HG03469 (cell line): ENCODE measurements around the gene ACTA2.
"Not testable (repeated sequence)": the region's sequence is repeated elsewhere in the genome, so short reads cannot be mapped to it uniquely, and the experiment has no call there.

Experiments
- ATAC-seq: cut with Tn5 transposase; IDR thresholded peaks from one replicate; pipeline ENCODE4 v1.9.1; 2021; ENCODE audit warnings: mild to moderate bottlenecking, moderate library complexity, moderate number of reproducible peaks; ENCODE audit not compliant: unreplicated experiment

ACTA2 gene

DNA sequence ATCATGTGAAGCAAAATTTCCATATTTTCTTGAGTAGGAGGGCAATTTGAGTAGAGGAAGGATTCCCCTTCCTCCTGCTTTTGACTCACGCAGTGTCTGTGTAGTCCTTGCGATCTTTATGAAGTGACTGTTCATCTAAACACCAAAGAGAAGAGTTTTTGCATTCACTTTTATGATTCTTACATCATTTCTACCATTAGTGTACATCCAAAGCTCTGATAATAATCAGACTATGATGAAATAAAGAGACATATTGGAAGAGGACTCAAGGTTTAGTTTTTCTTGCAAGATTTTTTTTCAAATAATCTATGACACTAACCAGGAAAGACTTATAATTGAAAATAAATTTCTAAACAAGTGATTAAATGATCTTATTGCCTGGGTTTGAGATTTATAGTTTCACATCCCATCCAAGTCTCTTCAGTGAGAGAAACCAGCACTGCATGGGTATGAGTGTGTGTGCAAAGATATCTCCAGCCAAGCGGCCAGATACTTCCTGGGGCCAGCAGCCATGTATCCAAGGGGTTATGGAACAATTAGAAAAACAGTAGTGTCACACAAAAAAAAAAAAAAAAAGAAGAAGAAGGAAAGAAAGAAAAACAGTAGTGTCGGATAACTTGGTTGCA is 2.0 kb upstream of the ACTA2 start:
- no peak for ATAC-seq

DNA sequence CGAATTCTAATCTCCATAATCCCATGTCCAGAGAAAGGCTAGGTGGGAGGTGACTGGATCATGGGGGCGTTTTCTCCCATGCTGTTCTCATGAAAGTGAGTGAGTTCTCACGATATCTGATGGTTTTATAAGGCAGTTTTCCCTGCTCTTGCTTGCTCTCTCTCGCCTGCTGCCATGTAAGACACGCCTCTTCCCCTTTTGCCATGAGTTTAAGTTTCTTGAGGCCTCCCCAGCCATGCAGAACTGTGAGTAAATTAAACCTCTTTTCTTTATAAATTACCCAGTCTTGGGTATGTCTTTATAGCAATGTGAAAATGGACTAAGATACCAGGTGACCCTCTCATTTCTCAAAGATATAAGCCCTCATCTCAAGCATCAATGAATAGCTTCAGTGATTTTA is 1.1 kb upstream of the ACTA2 start:
- no peak for ATAC-seq

DNA sequence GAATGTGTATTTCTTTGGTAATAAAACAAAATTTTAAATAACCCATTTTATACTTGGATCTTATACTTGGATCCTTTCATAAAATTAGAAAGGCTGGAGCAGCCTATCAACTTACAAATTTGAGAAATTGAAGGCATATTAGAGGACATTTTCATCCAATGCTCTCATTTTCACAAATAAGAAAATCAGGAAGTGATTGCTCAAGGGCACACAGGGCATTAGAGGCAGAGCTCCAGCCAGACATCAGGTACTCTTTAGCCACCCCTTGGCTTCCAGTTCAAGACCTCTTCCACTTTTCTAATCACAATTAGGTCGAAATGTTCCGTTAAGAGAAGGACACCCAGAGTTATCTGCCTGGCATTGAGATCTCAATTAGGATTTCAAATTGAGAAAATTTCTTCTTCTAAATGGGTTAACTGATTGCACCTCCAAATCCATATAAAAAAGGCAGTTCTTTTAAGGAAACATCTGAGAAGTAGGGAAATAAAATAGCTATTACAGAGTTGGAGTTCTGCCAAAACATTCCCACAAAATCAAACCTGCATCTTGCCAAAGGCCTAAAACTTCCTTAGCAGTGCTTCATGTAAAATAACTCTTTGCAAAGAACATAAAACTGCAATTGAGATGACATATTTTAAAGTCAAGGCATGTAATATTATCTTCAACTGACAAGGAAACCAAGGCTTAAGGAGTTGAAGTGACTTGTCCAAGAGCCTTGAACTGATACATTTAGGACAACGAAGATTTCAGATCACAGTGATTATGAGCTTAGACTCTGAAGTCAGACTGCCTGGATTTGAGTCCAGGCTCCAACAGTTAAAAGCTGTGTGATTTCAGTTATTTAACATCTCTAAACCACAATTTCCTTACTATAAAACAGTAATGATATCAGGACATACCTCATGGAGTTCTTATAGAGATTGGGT is 2.4 kb downstream of the ACTA2 start:
- ATAC-seq: no peak

DNA sequence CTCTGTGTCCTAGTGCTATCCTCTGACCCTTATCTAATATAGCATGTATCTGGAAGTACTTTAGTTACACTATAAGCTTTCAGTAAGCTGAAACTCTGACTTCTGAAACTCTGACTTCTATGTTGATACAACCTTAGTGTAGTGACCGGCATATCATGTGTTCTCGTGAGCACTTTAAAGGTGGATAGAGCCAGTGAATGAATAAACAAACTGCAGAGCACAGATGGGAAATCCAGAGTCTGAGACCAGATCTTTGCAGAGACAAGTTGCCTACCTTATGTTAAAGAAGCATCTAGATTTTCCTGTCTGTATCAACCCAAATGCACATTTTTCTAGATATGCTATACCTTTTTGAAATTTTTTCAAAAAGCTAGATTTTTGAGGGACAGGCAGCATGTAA is 3.5 kb downstream of the ACTA2 start:
- no peak for ATAC-seq

DNA sequence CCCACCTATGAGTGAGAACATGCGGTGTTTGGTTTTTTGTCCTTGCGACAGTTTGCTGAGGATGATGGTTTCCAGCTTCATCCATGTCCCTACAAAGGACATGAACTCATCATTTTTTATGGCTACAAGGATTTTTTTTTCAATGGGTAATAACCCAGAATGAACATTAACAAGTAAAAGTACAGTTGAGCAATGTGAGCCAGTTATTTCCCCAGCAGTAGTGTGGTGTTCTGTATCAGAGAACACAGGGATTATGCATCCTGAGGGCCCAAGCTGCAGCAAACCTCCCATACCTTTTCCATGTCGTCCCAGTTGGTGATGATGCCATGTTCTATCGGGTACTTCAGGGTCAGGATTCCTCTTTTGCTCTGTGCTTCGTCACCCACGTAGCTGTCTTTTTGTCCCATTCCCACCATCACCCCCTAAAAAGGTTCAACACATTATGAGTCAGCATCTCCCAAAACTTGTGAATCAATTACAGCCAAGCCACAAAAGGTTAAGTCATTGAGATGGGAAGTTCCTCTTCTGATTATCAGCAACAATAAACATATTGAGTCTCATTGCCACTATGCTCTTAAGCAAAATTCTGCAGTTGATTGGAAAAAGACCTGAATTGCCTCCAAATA is 5.5 kb downstream of the ACTA2 start:
- no peak for ATAC-seq

DNA sequence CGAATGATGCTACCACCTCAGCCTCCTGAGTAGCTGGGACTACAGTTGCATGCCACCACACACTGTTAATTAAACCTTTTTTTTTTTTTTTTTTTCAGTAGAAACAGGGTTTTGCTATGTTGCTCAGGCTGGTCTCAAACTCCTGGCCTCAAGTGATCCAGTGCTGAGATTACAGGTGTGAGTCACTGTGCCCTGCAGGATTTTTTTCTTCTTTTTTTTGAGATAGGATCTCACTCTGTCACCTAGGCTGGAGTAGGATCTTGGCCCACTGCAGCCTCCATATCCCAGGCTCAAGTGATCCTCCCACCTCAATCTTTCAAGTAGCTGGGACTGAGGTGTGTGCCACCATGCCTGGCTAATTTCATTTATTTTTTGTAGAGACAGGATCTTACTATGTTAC is 6.4 kb downstream of the ACTA2 start:
- no peak for ATAC-seq

DNA sequence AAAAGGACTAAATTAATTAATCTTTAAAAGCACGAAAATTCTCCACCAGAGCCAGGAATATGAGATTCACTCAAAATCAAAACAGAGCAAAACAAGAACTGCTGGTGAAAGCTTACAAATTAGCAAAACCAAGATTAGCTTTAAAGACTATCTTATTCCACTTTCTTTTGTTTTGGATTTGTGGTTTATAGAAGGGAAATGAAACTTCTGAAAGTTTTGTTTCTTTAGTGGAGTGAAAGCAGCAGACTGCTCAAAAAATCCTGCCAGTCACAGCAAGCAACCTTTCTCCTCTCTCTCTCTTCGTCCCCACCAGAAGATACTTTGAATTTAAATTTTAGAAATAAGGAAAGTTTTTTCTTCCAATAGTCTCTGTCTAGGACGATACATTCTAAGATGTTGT is 7.8 kb downstream of the ACTA2 start:
- no peak for ATAC-seq

DNA sequence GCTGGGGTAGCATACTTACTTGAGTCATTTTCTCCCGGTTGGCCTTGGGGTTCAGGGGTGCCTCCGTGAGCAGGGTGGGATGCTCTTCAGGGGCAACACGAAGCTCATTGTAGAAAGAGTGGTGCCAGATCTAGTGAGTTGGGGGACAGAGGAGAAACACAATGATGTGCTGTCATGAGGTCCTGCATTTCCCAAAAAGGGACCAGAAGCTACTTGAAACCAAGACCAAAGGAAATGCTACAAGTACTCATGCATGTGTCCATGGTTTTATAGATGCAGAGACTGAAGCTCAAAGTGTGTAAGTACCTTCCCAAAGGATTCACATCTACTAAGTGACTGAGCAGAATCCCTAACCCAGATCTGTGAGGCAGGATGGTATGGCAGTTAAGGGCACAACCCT is 8.8 kb downstream of the ACTA2 start:
- ATAC-seq: no peak

DNA sequence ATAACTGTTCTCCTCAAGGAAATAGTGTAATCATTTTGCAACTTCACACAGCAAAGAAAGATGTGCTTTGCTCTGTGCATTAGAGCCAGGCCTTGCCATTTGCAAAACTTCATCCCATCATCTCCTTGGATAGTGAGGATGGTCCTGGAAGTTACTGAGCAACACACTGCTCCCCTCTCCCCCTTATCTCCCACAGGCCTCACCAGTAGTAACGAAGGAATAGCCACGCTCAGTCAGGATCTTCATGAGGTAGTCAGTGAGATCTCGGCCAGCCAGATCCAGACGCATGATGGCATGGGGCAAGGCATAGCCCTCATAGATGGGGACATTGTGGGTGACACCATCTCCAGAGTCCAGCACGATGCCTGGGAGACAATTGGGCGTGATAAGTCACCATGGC is 11.5 kb downstream of the ACTA2 start:
- ATAC-seq: no peak

DNA sequence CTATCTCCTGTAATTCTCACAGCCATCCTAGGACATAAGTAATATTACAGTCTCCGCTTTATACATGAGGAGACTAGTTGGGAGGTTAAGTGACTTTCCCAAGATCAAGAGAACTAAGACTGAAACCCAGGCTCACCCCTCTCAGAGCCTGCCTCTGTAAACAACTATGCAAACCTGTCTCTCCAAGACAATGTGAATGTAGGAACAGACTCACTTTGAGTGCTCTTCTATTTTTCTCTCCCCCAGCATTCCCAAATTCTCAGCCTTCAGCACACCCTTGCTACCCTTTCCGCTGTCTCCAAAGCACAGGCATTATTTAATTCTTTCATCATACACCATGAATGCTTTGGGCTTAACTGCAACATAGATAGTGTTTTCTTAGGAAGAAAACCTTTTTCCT is 13.6 kb downstream of the ACTA2 start:
- ATAC-seq: no peak

DNA sequence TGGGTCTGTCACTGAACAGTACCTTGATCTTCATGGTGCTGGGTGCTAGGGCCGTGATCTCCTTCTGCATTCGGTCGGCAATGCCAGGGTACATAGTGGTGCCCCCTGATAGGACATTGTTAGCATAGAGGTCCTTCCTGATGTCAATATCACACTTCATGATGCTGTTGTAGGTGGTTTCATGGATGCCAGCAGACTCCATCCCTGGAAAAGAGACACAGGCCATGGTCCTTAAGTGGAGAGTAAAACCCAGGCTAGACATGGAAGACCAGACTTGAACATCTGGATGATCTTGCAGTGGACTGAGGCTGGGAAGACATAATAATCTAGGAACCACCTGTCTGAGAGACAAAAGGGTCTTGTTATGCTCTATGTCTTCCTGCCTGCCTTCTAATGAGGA is 14.5 kb downstream of the ACTA2 start:
- no peak for ATAC-seq

DNA sequence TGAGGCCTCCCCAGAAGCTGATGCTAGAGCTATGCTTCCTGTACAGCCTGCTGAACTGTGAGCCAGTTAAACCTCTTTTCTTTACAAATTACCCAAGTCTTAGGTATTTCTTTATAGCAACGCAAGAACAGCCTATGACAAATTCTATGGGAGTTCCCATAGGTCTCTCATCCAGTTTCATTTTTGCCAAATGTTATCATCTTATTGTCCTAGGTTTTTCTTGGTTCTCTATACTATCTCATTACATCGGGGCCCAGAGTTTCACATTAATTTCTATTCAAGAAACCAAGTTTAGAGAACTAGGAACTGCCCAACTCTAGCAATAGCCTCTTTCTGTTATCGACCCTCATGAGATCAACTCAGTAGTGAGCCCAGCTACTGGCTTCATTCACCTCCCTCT is 15.9 kb downstream of the ACTA2 start:
- no peak for ATAC-seq

DNA sequence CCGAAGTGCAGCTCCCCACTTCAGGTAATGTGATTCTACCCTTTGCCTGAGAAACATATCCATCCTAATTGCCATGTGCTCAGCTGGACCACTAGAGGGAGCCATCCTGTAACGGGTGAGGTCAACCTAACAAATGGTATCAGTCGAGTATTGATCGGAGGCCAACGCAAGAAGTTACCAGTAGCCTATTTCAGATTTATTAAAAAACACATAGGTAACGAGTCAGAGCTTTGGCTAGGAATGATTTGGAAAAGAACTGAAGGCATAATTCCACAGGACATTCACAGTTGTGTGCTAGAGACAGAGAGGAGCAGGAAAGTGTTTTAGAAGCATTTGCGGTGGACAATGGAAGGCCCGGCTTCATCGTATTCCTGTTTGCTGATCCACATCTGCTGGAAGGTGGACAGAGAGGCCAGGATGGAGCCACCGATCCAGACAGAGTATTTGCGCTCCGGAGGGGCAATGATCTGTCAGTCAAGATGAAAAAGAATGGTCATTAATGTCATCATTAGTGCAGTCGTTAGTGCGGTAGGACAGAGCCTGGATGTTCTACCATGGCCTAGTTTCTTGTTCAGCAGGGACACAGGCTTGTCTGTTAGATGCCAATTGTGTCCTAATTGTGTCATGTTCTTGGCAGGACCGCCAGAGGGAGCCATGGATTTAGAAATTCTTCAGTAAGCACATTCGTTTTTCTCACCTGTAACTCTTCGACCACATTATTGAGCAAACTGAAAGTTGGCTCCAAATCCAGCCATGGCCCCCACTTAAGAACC is 17.5 kb downstream of the ACTA2 start:
- no peak for ATAC-seq

DNA sequence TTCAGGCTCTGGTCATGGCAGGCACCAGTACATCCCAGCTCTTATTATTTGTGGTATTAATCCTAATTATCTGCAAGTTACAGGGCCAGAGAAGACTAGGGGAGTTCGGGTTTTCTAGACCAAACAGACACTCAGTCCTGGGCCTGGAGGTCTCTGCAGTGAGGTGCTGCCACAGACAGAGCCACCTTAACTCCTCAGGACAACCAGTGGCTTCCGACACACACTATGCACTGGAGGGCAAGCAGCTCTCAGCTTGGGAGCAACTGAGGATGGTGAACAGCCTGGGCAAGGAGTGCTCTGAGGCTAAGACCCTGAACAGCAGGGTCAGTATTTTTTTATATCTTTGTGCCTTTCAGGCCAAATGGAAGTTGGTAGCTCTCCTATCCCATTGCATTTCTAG is 19.0 kb downstream of the ACTA2 start:
- no peak for ATAC-seq

DNA sequence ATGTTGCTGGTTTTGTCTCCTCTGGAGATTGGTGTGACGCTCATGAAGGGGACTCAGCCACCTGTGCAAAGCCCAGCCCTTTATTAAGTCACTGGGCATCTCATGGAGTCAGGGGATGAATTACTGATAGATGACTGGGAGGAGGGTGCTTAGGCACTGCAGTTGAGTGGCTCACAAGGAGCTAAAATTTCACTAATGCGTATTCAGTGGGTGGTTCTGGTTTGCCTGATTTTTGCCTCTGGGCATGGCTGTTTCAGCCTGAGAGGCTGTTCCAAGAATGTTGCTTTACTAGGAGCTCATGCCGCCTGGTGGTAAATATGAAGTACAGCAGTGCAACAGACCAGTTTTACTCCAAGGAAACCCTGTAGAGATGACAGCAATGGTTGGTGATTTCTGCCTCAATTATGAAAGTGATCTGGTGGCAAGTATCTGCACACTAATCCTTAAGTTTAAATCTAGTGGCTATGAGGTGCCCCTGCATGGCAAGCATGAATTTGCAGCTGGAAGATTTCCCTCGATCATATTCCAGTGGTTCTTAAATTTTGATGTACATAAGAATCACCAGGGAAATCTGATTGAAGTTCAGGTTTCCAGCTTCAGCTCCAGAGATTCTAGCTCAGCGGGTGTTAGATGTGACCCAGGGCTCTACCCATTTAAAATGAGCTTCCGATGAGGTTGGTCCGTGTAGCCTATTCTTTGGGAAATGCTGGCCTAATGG is 19.9 kb downstream of the ACTA2 start:
- no peak for ATAC-seq

DNA sequence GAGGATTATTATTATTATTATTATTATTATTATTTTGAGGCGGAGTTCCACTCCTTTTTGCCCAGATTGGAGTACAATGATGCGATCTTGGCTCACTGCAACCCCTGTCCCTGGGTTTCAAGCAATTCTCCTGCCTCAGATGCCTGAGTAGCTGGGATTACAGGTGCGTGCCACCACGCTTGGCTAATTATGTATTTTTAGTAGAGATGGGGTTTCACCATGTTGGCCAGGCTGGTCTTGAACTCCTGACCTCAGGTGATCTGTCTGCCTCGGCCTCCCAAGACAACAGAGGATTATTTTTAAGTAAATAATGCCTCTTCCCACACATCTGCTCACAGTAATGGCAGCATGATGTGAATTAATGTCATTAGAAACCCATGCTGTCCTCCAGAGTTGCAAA is 20.5 kb downstream of the ACTA2 start:
- not testable (repeated sequence) for ATAC-seq

DNA sequence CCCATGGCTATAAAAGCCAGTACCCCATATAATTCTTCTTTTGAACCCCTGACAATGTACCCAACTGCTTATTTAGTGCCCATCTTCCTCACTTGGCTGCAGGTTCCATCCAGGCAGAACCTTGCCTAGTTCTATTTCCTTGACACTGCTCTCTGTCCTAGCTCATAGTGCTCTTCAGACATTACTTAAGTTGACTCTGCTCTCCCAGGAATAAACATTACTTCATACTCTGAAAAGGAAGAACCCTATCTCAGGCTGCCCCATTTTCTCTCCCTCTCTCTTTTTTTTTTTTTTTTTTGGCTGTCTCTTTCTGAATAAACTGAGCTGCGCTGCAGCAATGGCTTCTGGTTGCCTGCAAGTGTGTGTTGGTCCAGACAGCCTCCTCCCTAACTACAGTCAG is 21.0 kb downstream of the ACTA2 start:
- no peak for ATAC-seq

DNA sequence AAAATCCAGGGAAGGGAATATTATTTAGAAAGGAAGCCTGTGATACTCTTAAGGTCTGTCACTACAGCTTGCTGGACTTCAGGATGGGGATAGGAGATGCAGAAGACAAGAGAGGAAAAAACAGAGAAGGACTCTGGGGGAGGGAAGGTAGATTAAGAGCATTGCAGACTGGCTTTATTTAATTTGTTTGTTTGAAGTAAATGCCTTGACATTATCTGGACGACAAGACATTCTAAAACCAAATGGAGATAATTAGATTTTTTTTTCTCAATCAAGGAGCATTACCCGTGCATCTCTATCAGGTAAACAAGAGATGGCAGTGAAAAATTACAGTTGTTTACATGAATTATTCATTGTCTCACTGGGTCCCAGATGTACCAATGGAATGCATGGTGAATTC is 24.3 kb downstream of the ACTA2 start:
- ATAC-seq: no peak

DNA sequence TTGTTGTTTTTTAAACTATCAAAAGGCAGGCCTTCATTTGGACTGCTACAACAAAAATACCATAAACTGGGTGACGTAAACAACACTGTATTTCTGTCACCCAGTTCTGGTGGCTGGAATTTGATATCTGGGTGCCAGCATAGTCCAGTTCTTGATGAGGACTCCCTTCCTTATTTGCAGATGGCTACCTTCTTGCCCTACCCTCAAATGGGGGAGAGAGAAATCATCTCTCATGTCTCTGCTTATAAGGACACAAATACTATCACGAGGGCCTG is 25.2 kb downstream of the ACTA2 start:
- ATAC-seq: no peak

DNA sequence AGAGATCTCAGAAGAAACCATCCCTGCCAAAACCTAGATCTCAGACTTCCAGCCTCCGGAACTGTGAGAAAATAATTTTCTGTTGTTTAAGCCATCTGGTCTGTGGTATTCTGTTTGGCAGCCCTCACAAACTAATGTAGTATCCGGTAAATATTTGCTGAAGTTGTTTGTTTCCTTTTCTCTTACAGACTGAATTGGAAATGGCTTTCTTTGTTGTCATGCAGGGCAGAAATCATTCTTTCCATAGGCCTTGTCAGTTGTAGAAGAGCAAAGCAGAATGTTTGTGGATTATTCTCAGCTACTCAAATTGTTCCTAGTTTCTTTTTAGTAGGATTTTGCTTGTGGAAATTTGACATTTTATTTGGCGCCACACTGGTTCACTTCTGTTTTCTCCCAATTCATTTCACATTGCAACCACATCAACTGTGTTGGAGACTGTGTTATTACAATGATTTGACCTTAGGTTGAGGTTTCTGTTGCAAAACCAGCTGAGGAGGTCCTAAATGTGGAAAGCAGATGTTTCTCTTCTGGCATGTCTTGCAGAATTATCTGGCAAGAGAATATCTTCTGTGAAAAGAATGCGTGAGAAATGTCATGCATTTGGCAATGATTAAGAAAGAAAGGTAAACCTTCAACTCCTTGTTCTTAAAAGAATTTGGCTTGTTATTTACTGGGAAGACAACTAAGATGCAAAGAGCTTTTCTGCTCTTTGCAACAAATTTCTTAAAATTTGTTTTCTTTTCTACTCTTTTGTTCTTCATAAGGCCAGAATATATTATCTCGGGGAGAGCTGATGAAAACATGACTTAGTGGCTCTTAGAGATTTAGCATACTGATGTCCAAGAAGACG is 25.8 kb downstream of the ACTA2 start:
- no peak for ATAC-seq
